DLD1 (cell line): ENCODE results near the gene ARMC2.
"Not testable (repeated sequence)": the region's sequence is repeated elsewhere in the genome, so short reads cannot be mapped to it uniquely, and the experiment has no call there.

Experiments
- in situ Hi-C: cut with HindIII; loops from 2 replicates; pipeline ENCODE4 v1.10.0; 2017; ENCODE audit warnings: low sequenced_read_pairs

The ARMC2 gene, protein sequence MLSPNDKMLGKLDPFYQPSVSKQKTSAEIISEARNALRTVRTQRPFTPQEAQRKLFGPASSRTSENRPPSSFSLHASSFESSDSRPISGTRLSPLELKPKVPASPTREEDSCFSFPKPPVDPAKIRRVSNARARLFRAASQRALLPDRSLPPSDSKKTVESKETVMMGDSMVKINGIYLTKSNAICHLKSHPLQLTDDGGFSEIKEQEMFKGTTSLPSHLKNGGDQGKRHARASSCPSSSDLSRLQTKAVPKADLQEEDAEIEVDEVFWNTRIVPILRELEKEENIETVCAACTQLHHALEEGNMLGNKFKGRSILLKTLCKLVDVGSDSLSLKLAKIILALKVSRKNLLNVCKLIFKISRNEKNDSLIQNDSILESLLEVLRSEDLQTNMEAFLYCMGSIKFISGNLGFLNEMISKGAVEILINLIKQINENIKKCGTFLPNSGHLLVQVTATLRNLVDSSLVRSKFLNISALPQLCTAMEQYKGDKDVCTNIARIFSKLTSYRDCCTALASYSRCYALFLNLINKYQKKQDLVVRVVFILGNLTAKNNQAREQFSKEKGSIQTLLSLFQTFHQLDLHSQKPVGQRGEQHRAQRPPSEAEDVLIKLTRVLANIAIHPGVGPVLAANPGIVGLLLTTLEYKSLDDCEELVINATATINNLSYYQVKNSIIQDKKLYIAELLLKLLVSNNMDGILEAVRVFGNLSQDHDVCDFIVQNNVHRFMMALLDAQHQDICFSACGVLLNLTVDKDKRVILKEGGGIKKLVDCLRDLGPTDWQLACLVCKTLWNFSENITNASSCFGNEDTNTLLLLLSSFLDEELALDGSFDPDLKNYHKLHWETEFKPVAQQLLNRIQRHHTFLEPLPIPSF

DNA sequence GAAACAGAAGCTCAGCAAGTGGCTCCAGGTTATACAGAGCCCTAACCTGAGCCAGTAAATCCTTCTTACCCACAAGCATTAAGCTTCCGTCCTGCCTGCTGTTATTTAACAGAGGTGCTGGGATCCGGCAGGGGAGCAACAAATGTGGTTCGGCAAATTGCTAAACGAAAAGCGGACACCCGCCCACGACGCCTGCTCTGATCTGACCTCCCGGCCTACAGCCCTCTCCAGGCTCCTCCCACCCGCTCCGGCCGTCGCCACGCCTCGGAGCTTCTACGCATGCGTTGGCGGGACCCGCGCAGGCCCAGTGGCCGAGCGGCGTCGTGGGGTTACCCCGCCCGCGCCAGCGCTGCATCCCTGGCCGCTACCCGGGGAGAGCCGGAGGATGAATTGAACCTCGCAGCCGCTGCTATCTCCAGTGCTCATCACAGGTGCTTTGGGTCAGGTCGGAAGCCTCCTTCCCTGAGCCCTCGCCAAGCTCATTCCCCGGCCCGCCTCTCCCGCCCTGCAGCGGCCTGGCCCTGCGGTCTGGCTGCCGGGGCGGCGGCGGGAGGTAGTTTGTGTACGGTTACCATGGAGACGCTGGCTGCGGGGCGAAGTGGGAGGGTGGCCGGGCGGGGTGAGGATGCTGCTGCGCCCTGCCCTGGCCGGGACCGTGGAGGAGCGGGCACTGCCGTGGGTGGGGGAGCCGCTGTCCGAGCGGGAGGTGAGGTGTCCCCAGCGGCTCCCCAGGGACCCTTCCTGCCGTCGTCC is at the start of gene ARMC2:
ARMC2 (plus strand) TSS at position 307 of the 753 bp plus-strand sequence. CDS start 5,846 bp downstream, outside the sequence.
- in situ Hi-C loops: no loop called here

DNA sequence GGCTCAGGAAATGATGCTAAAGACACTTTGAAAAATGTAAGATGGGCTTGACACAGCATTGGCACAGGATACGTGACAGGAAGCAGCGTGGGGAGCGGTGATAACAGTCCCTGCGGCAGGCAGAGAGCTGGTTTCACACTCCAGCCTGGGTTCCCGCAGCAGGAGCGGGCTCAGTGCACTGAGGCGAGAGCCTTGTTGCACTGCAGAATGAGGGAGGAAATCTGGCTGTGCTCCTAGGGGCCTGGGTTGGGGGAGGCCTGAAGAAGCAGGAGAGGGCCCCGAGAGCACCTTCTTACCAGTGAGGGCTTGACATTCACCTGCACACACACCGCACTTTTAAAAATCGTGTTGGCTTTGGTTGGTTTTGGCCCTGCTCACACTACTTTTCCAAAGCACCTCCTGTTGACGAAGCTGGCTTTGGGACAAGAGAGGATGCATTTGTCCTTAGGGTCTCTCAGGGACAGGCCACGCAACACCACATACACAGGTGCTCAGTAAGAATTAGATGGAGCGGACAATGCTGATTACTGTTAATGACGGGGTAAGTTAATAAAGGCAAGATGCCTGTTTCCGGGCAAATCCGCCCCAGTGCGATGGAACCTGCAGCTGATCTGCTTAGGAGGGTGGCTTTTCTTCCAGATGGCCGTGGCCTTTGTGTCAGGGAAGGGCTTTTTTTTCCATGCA is 49.4 kb upstream of the ARMC2 start:
- in situ Hi-C loops: no loop called here

DNA sequence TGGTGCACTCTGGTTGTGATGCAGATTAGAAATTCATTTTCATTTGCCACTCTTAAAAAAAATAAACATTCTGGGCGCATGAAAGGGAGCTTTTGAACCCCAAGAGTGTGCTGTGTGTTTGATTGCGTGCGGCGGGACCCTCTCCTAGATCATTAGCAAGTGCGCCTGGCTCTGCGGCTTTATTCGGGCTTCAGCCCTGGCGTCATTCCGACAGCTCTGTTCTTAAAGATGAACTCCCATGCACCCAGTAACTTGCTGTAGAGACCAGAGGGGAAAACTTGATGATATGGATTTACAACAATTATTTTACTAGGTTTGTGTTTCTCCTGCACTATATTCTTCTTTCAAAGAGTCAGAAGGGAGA is 48.9 kb upstream of the ARMC2 start:
- in situ Hi-C loops: no loop called here

GRCh38 chr6:108799791-108800190 is 48.4 kb upstream of the ARMC2 start:
- in situ Hi-C loops: loop anchor here (10.0 kb wide), 1 partner anchor 175 kb away; no protein-coding TSS in a partner anchor

DNA sequence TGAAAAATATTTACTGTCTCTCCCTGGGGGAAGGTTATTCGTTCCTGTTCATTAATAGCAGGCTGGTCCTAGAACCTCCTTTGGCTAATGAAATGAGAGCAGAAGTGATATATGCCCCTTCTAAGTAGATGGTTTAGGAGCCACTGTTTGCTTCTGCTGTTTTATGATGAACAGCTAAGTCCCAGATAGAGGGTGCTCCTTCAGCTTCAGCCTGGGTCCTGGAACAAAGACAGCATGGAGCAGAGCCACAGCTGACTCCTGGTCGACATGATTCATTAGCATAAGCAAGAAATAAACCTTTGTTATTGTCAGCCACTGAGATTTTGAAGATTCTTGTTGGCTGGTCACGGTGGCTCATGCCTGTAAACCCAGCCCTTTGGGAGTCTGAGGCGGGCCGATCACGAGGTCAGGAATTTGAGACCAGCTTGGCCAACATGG is 47.8 kb upstream of the ARMC2 start:
- in situ Hi-C loops: loop anchor here (10.0 kb wide), 1 partner anchor 176 kb away; no protein-coding TSS in a partner anchor

DNA sequence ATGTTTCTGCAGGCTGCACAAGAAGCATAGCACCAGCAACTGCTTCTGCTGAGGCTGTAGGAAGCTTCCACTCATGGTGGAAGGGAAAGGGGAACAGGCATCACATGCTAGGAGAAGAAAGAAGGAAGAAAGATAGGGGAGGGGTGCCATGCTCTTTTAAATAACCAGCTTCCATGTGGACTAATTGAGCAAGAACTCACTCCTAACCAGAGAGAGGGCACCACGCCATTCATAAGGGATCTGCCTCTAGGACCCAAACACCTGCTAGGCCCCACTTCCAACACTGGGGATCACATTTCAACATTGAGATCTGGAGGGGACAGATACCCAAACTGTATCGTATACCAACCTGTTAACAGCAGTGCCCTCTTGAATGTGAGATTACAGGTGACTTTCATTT is 46.9 kb upstream of the ARMC2 start:
- in situ Hi-C loops: loop anchor here (10.0 kb wide), 1 partner anchor 177 kb away; no protein-coding TSS in a partner anchor

DNA sequence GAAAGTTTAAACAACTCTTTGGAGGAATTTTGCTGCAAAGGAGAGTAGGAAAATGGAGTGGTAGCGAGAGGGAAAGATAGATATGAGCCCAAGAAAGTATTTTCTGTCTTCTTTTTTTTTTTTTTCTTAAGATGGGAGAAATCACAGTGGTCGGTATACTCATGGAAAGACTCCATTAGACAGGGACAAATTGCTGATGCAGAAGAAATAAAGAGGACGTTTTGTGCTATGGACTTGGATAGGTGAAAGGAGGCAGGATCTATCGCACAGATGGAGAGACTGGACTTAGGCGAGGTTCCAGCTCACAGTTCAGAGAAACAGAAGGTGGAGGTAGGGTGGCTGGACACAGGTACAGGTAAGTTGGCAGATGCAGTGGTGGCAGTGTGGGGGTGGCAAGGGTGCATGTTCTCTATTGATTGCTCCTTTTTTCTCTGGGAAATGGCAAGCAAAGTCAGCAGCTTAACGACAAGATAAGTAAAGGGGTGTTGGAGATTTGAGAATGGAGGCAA is 44.2 kb upstream of the ARMC2 start:
- in situ Hi-C loops: loop anchor here (10.0 kb wide), 1 partner anchor 179 kb away; no protein-coding TSS in a partner anchor

DNA sequence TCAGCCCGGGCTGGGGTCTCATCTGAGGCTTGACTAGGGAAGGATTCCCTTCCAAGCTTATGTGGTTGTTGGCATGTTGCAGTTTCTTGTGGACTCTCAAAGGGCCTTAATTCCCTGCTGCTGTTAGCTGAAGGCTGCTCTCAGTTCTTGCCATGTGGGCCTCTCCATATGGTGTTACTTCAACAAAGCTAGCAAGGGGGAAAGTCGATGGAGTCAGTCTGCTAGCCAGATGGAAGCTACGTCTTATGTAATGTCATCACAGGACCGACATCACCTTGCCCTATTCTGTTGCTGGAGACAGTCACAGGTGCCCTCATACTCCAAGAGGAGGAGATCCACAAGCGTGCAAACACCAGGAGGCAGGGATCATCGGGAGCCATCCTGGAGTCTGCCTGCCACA is 43.3 kb upstream of the ARMC2 start:
- in situ Hi-C loops: loop anchor here (10.0 kb wide), 1 partner anchor 180 kb away; no protein-coding TSS in a partner anchor

- in situ Hi-C loops: loop anchor here (10.0 kb wide), 1 partner anchor 181 kb away; no protein-coding TSS in a partner anchor
Measured at GRCh38 chr6:108805611-108806167, 42.5 kb upstream of the ARMC2 start.

- in situ Hi-C loops: loop anchor here (10.0 kb wide), 1 partner anchor 181 kb away; no protein-coding TSS in a partner anchor
Measured at GRCh38 chr6:108806171-108806570, 42.1 kb upstream of the ARMC2 start.

DNA sequence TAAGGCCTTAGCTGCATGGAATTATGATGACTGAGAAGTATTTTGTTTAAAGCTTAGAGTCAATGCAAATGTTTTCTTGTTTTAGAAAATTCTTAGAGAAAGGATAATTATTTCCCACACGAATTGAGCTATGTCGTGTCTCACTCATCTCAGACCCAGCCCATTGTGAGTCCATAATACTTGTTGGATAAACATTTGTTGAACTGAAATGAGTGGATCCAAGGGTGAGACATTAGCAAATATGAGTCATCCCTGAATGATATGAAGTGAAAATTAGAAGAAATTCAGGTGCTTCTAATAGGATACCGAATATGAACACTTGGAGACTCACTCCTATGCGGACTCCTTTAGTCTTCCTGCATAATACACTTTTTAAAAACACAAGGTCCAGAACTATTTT is 41.6 kb upstream of the ARMC2 start:
- in situ Hi-C loops: loop anchor here (10.0 kb wide), 1 partner anchor 182 kb away; no protein-coding TSS in a partner anchor

GRCh38 chr6:108807928-108808327 is 40.3 kb upstream of the ARMC2 start:
- in situ Hi-C loops: loop anchor here (10.0 kb wide), 1 partner anchor 183 kb away; no protein-coding TSS in a partner anchor

GRCh38 chr6:108809211-108809610 is 39.0 kb upstream of the ARMC2 start:
- in situ Hi-C loops: loop anchor here (10.0 kb wide), 1 partner anchor 184 kb away; no protein-coding TSS in a partner anchor

- in situ Hi-C loops: no loop called here
Measured at GRCh38 chr6:108810057-108810643, 38.1 kb upstream of the ARMC2 start.

- in situ Hi-C loops: no loop called here
Measured at GRCh38 chr6:108811490-108811889, 36.7 kb upstream of the ARMC2 start.

- in situ Hi-C loops: not testable (repeated sequence)
Measured at GRCh38 chr6:108813218-108813617, 35.0 kb upstream of the ARMC2 start.

- in situ Hi-C loops: not testable (repeated sequence)
Measured at GRCh38 chr6:108817276-108817675, 30.9 kb upstream of the ARMC2 start.

GRCh38 chr6:108820006-108820405 is 28.2 kb upstream of the ARMC2 start:
- in situ Hi-C loops: no loop called here

DNA sequence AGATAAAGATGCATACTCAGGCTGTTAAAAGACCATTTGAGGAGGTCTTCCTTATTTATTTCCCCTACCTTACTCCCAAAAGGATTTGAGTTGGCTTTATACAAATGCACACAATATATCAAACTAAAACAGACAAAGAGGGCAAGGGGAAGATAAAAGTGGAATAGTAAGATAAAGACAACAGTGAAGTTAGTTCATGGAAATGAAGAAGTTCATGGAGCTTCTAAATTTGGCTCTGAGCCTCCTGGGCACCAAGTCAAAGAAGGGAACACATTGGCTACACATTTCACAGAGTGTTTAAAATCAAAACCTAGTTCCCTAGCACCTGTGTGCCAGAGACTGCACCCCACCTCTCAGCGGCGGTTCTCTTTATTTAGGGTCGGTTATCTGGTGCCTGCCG is 25.8 kb upstream of the ARMC2 start:
- in situ Hi-C loops: no loop called here
